Measurements from ENCODE around the gene SMIM41. TPM values are rescaled to one million over a fixed set of nuclear protein-coding genes. Genes with fewer than 3 reads are reported as not detected.

SMIM41 gene
- total and polyA plus RNA-seq, 10 of the 15 experiments (the other 5 are each of a cell fraction or from before 2014, with no cell fraction given): not detected

- no peak; the same call in 1 of the 2 replicates for TF ChIP-seq EED (IDR thresholded peaks at IDR 0.05; ENCODE audit: low read depth)
- TF ChIP-seq DPF2 (IDR thresholded peaks at IDR 0.05): 0 out of 2 replicates have a peak, but pooled peaks have one; percentile 19
- TF ChIP-seq NBN (IDR thresholded peaks at IDR 0.05): 0 out of 2 replicates have a peak, but pooled peaks have one; percentile 35
- TF ChIP-seq SRF (IDR thresholded peaks at IDR 0.05; ENCODE audit: low read depth in 2 of 2, low read length in 2 of 2): peak; percentile 73 to 80; a peak in 3 of 4 replicates
- TF ChIP-seq EP300 (IDR thresholded peaks at IDR 0.05; ENCODE audit: borderline replicate concordance in 1 of 2, control insufficient read depth in 1 of 2, low read depth in 2 of 2, low read length in 2 of 2): peak in 1 of 2 experiments; percentile 36; a peak in 2 of 4 replicates
- 0 out of 2 replicates have a peak, but pooled peaks have one; percentile 11 for TF ChIP-seq CREM (IDR thresholded peaks at IDR 0.05; ENCODE audit: low read depth)
- peak; percentile 42; the same call in 1 of the 2 replicates for TF ChIP-seq MTA2 (IDR thresholded peaks at IDR 0.05; ENCODE audit: low read depth)
- TF ChIP-seq CHD2 (IDR thresholded peaks at IDR 0.05; ENCODE audit: borderline replicate concordance, low read depth, low read length): peak; percentile 68; the same call in 1 of the 2 replicates
Measured at GRCh38 chr12:52087961-52088820, 8.7 kb downstream of the SMIM41 start (continued).

DNA sequence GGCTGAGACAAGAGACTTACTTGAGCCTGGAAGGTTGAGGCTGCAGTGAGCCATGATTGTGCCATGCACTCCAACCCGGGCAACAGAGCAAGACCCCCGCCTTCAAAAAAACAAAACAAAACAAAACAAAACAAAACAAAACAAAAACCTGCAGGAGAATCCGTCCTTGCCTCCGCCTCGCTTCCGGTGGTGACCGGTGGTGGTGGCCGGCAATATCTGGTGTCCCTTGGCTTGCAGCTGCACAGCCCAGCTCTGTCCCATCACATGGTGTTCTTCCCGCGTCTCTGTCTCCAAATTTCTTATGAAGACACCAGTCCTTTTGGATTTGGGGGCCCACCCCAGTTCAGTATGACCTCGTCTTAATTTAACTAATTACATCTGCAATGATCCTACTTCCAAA lies 10.0 kb downstream of the SMIM41 start:
- intact Hi-C loops (cut with micrococcal nuclease; ENCODE audit: unreplicated experiment) (no loop called here), in situ Hi-C loops (cut with MboI) (no loop called here)
- Histone ChIP-seq H3K9ac (ENCODE audit: control insufficient read depth, insufficient read depth, low read length) (no peak overlapping the region), H3K4me3 (no peak overlapping the region), H2AFZ (ENCODE audit: control insufficient read depth, low read depth, low read length) (no peak overlapping the region), H3K4me1 (ENCODE audit: control insufficient read depth, insufficient read depth, low read length) (peaks cover 8% of the 10 kb centered on the region), H3K27ac (ENCODE audit: control insufficient read depth, insufficient read depth) (no peak overlapping the region), H3K79me2 (ENCODE audit: control insufficient read depth, insufficient read depth, low read length) (no peaks in the 10 kb centered on the region), H3K4me2 (ENCODE audit: control insufficient read depth, insufficient read depth) (no peak overlapping the region), H3K9me3 (replicated peaks; ENCODE audit: control insufficient read depth, insufficient read depth, low read length) (no peaks in the 10 kb centered on the region), H3K27me3 (replicated peaks in 1 of 2; ENCODE audit: control insufficient read depth in 2 of 2, insufficient read depth in 2 of 2, low read length in 1 of 2) (no peaks in the 10 kb centered on the region; a peak in 1 of 4 replicates), H3K36me3 (ENCODE audit: control insufficient read depth in 2 of 2, insufficient read depth in 2 of 2, low read length in 1 of 2) (no peaks in the 10 kb centered on the region), H4K20me1 (ENCODE audit: control insufficient read depth, insufficient read depth) (no peaks in the 10 kb centered on the region)
- CTCF ChIA-PET: interaction anchor here (0.7 to 13.1 kb wide), 6 partner anchors 22 to 63 kb away, joined by 3 to 622 read pairs (median 6); partner anchors contain the start of gene NR4A1
- FAIRE-seq: no peak
- no peak for ATAC-seq
- TF ChIP-seq GATAD2B (conservative IDR thresholded peaks at IDR 0.05; ENCODE audit: low read depth): no peak
- no peak for TF ChIP-seq CBX5 (IDR thresholded peaks at IDR 0.05; ENCODE audit: low read depth)
- no peak for TF ChIP-seq SMC3 (IDR thresholded peaks at IDR 0.05; ENCODE audit: borderline replicate concordance, low read length)
- TF ChIP-seq KAT2A (conservative IDR thresholded peaks at IDR 0.05; ENCODE audit: control insufficient read depth, low read depth, low read length): no peak
- TF ChIP-seq NFYB (IDR thresholded peaks at IDR 0.05; ENCODE audit: insufficient read depth, low read depth, low read length): no peak
- no peak for TF ChIP-seq RB1 (IDR thresholded peaks at IDR 0.05; ENCODE audit: borderline replicate concordance)
- no peak for TF ChIP-seq WRNIP1 (IDR thresholded peaks at IDR 0.05; ENCODE audit: borderline replicate concordance, low read depth, low read length)
- no peak for TF ChIP-seq TARDBP (IDR thresholded peaks at IDR 0.05; ENCODE audit: borderline replicate concordance)
- TF ChIP-seq ZNF217 (IDR thresholded peaks at IDR 0.05): no peak
- TF ChIP-seq LARP7 (IDR thresholded peaks at IDR 0.05): no peak
- RAD21 ChIA-PET (ENCODE audit: unreplicated experiment): interaction anchor here (1.4 to 5.8 kb wide), 3 partner anchors 29 to 63 kb away, joined by 5 to 88 read pairs (median 8); no protein-coding TSS in a partner anchor
- WGBS (ENCODE audit: insufficient coverage, insufficient replicate concordance, low lambda C conversion rate, missing lambda C conversion rate): 59% methylated on average over 11 of the region's 11 CpGs
- BruUV-seq (replicated peaks): no TSS peak
- DNase-seq (ENCODE audit: low read depth, low spot score): no peak
- SMC1A ChIA-PET (ENCODE audit: uncharacterized antibody, unreplicated experiment): interaction anchor here (9.5 to 12.5 kb wide), 2 partner anchors 29 to 61 kb away, joined by 62 to 322 read pairs; no protein-coding TSS in a partner anchor
- POLR2A ChIA-PET: no interaction called here
